GM21381 (cell line): ENCODE data around the gene FOXA3.
"Not testable (repeated sequence)": the region's sequence is repeated elsewhere in the genome, so short reads cannot be mapped to it uniquely, and the experiment has no call there.

Source experiments
- ATAC-seq: cut with Tn5 transposase; IDR thresholded peaks from one replicate; pipeline ENCODE4 v1.9.1; 2021; ENCODE audit warnings: mild to moderate bottlenecking, moderate library complexity; ENCODE audit not compliant: unreplicated experiment

The FOXA3 gene

GRCh38 chr19:45887200-45887710 is 23.1 kb downstream of the FOXA3 start:
- ATAC-seq, result no peak

- no peak for ATAC-seq
These were observed 25.2 kb downstream of the FOXA3 start for GRCh38 chr19:45889210-45889885.

GRCh38 chr19:45890877-45891276 is 26.8 kb downstream of the FOXA3 start:
- no peak for ATAC-seq

GRCh38 chr19:45895519-45895972 is 31.4 kb downstream of the FOXA3 start:
- ATAC-seq, result no peak

GRCh38 chr19:45895983-45896599 is 32.0 kb downstream of the FOXA3 start:
- ATAC-seq, result not testable (repeated sequence)

- ATAC-seq, result no peak
These were observed 33.2 kb downstream of the FOXA3 start for GRCh38 chr19:45897261-45897812.

- no peak for ATAC-seq
These were observed 35.1 kb downstream of the FOXA3 start for GRCh38 chr19:45899253-45899652.

GRCh38 chr19:45899919-45900589 is 35.9 kb downstream of the FOXA3 start:
- no peak for ATAC-seq

- no peak for ATAC-seq
These were observed 36.8 kb downstream of the FOXA3 start for GRCh38 chr19:45900738-45901431.

- no peak for ATAC-seq
These were observed 37.3 kb downstream of the FOXA3 start for GRCh38 chr19:45901432-45901911.

GRCh38 chr19:45901912-45902650 is 38.0 kb downstream of the FOXA3 start, which contains the start of gene MYPOP:
Gene MYPOP, minus strand, starts transcription at chr19:45902613. Its CDS starts 840 bp downstream, at chr19:45901773.
- ATAC-seq, result no peak

GRCh38 chr19:45902651-45903625 is 38.8 kb downstream of the FOXA3 start:
- ATAC-seq, result peak; percentile 77

- no peak for ATAC-seq
These were observed 40.9 kb downstream of the FOXA3 start for GRCh38 chr19:45905011-45905410.

- ATAC-seq, result no peak
These were observed 42.1 kb downstream of the FOXA3 start for GRCh38 chr19:45906221-45906620.

- ATAC-seq, result no peak
These were observed 44.8 kb downstream of the FOXA3 start for GRCh38 chr19:45908956-45909355.

GRCh38 chr19:45911291-45911690 is 47.2 kb downstream of the FOXA3 start:
- ATAC-seq, result no peak

GRCh38 chr19:45913874-45914830 is 50.0 kb downstream of the FOXA3 start, which contains the start of gene NANOS2:
Gene NANOS2, minus strand, starts transcription at chr19:45914778. Its CDS starts 85 bp downstream, at chr19:45914693.
- ATAC-seq, result no peak
